NCI-H146 treated with DMSO at 0.1 percent for 48 hours (cell line): ENCODE data around the gene SCP2.

Source experiments
- DNase-seq: peaks from one replicate; lab custom pipeline; 2025; ENCODE audit not compliant: unreplicated experiment; lab: John Stamatoyannopoulos, UW

SCP2 gene

DNA sequence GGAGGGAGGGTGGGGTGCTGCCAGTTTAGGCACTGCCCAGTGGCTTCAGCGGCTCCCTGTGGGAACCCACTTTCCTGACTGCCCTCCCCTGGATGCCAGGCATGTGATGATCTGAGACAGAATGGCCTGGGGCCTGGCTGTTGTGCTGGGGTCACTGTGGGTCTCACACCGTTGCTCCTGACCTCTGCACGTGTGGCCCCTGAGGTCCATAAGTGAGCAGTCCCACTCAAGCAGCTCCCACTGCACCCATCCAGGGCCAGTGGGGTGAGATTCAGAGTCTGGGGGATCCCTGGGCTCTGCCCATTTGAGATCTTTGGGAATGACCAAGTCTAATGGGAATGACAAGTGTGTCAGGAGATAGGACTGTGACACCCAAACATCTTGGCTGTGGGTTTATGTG lies 153.0 kb downstream of the SCP2 start:
- no peak for DNase-seq

DNA sequence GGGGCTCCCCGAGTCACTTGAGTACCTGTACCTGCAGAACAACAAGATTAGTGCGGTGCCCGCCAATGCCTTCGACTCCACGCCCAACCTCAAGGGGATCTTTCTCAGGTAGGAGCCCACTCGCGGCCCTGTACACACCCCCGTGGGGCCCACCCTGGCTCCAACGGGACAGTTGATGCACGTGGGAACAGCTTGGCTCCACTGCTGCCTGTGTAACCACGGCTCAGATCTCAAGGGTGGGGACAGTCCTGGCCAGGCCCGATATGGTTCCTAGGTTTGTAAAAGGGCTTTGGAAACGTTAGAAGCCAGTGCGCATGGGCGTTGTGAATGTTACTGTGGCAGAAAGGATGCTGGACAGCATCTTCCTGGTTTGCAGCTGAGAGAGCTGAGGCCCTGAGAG lies 153.7 kb downstream of the SCP2 start:
- DNase-seq, result no peak

DNA sequence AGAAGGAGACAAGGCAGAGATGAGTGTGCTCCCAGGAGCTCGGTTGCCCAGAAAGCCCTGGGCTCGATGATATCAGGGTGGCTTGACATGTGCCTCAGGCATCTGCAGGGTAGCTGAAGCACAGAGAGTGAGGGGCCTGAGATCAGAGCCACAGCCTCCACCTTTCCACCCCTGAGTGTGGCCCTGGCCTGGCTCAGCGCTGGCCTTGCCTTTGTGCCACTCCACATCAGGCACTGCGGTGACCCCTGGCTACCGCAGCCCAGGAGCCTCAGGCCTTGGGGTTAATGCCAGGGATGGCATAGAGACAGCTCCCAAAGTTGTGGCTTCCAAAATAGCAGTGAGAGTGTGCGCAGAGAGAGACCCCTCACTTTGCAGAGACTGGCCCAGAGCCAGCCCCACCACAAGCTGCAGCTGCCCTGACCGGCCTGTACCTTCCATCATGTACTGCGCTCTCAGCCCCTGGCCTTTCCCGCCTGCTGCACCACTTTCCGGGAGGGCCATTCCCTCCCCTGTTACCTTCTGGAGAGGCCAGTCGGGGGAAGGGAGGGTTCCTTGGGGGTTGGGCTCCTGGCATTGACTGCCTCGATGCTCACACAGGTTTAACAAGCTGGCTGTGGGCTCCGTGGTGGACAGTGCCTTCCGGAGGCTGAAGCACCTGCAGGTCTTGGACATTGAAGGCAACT lies 154.4 kb downstream of the SCP2 start:
- no peak for DNase-seq

DNA sequence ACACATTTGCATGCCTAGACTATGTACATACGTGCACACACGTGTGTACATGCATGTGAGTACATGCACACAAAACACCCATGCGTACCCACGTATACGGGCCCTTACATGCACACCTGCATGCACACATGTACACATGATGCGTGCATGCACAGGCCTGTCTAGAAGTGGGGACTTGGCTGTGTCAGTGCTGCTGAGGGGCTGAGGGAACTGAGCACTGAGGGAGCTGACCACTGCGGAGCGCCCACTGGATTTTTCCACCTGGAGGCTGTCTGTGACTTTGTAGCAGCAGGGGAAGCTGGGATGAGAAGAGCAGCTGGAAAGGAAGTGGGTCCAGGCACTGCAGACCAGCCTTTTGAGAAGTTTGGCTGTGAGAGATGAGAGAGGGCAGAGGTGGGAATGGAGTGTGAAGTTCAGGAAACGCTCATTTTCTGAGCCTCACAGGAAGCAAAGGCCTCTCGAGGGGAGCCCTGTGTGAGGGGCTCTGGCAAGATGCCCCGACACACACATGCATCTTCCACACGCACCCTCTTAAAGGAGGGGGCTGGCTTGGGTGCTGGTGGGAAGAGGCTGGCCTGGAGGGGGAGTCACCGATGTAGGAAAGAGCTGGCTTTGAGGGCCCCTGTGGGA lies 155.9 kb downstream of the SCP2 start:
- no peak for DNase-seq

DNA sequence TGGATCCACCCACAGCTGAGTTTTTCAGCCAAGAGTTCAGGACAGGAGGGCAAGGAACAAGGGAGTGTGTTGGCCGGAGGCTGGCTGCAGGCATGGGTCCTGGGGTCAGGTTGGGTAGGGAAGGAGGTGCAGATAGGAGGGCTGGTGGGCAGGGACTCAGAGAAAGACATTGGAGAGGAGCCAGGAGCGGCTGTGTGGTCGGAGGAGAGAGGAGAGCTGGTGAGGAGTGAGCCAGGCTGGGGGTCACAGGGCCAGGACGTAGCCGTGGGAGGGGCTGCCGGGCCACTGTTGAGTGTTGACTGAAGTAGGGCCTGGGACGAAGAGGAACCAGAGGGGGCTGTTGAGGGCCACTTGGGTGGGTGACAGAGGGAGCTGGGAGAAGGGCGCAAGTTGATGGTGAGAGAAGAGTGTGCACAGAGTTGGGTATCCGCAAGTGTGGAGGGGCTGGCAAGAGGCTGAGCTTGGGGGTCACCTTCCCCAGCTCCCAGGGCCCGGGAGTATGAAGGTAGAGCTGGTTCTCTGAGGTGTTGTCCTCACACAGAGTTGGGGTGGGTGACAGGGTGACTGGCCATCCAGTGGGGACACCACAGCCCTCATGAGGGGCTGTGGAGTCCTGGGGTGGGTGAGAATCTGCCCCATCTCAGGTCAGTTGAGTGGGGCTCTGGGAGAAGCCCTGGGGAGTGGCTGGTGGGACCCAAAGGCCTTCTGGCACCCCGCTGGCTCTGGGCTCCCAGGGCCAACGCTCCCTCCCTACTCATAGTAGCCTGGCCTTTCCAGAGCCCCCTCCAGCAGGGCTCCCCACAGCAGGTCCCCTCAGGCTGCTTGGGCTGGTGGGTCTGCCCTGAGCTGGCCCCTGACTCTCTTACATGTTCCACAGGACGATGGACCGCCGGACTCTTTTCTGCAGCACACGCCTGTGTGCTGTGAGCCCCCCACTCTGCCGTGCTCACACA lies 156.8 kb downstream of the SCP2 start:
- no peak for DNase-seq

DNA sequence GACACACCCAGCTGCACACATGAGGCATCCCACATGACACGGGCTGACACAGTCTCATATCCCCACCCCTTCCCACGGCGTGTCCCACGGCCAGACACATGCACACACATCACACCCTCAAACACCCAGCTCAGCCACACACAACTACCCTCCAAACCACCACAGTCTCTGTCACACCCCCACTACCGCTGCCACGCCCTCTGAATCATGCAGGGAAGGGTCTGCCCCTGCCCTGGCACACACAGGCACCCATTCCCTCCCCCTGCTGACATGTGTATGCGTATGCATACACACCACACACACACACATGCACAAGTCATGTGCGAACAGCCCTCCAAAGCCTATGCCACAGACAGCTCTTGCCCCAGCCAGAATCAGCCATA lies 157.5 kb downstream of the SCP2 start:
- DNase-seq, result no peak

DNA sequence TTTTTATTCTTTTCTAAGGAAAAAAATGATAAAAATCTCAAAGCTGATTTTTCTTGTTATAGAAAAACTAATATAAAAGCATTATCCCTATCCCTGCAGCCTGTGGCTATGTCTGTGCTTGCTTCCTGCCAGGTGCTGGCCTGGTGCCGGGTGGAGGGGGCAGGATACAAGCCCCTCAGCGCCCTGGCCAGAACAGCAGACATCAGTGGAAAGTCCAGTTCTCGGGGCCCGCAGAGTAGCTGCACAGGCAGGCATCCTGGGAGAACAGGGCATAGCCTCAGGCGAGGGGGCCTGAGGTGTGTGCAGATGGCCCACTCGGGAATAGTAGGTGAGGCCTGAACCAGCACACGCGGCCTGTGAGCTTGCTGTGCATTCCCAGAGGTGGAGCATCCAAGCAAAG lies 158.3 kb downstream of the SCP2 start:
- DNase-seq, result no peak

DNA sequence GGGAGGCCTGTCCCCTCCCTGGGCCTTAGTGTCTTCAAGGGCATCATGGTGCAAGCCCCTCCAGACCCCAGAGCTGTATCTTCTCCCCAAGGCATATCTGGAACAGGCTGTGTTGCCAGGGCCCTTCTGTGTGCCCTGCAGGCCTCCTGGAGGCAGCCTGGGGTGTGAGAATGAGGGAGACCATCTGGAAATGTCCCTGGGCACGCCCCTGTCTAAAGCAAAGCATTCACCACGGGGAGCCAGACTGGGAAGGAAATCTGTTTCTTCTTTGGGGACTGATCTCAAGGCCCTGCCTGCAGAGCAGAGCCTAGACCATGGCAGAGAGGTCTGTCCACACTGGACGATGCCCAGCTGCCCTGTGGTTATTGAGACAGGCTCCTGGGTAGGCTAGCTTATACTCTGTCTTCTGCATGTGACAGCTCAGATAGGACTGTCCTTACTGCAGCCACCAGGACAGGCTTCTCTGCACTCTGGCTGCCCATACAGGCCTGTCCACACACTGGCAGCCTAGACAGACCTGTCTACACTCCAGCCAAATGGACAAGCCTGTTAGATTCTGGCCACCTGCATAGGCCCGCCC lies 159.5 kb downstream of the SCP2 start:
- DNase-seq, result no peak

DNA sequence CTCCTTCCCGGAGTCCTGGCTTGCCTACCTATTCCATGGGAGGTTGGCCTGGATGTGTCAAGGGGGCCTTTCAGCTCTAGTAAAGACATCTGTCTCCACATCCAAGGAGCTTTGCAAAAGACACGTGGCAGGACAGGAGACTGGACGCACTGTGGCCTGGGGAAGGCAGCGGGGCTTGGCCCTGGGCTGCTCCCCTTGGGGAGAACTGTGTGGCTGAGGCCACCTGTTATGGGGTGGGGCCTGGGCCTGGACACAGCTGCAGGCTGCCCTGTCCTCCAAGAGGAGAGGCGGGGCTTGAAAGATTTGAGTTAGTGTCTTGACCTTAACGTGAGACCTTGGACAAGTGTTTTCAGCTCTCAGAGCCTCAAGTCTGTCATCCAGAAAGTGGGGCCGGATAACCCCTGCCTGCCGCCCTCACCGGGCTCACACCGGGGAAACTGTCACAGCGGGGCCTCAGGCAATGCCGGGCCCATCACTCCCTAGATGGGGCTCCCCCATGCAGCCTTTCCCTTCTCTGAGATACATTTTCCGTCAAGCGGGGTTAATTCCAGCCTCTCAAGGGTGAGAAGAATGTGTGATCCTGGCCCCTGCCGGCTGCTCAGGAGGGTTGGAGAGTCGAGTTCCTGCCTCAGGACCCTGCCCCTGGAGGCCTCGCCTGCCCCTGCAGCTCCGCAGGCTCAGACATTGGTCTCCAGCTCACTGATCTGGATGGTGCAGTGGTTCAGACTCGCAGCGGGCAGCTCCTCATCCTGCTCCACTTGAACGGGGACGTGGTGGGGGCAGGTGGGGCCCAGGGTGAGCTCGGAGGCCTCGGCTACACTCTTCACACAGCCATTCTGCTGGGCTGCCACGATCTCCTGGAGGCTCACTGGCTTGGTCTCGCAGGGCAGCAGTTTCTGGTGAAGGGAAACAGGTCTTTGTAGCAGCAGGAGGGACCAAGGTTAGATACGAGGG lies 160.5 kb downstream of the SCP2 start:
- DNase-seq, result no peak

DNA sequence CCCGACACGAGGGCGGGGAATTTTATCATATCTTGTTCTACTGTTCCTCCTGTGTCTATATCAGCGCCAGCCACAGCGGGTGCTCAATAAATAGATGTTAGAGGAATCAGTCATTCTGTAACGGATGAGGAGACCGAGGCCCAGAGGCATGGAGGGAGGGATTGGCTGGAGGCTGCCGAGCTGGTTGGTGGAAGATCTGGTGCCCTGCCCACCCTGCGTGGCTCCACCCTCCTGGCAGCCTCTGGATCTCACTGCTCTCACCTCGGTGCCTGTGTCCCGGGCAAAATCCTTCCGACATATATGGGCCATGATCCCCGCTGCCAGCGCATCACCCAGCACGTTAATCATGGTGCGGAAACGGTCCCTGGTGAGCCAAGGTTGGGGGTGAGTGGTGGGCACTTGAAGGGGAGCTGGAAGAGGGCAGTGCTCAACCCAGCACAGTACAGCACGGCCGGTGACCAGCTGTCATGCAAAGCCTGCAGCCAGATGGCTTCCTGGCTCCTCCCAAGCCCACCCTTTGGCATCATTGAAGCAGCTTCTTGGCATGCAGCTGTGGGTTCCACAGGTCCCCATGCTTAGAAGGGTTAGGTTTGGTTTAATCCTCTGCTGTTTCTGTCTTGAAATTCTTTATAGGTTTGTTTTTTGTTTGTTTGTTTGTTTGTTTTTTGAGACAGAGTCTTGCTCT lies 161.7 kb downstream of the SCP2 start:
- no peak for DNase-seq

DNA sequence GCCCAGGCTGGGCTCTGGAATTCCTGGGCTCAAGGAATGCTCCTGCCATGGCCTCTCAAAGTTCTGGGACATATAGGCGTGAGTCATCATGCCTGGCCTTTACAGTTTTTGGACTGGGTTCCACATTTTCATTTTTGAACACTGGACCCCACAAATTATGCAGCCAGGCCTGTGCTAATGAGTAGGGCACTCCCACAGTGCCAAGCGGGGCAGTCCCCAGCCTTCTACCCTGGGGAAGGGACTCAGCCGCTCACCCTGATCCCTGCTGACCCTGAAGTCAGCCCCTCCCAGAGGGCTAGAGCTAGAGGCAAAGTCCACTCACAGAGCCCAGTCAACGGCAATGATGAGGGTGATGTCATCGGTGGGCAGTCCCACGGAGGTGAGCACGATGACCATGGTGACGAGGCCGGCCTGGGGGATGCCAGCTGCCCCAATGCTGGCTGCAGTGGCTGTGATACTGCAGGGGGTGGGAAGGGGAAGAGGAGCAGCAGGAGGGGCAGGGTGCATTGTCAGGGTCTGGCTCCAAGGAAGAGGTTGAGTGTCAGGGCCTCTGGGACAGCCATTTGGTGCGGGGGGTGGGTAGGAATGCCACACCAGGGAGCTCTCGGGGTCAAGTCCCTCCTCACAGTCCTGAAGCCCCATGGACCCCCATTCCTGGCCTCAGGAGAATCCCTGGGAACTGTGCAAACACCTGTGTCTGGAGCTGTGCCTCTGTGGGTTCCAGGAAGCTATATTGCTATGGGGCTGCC lies 162.6 kb downstream of the SCP2 start:
- DNase-seq, result no peak

DNA sequence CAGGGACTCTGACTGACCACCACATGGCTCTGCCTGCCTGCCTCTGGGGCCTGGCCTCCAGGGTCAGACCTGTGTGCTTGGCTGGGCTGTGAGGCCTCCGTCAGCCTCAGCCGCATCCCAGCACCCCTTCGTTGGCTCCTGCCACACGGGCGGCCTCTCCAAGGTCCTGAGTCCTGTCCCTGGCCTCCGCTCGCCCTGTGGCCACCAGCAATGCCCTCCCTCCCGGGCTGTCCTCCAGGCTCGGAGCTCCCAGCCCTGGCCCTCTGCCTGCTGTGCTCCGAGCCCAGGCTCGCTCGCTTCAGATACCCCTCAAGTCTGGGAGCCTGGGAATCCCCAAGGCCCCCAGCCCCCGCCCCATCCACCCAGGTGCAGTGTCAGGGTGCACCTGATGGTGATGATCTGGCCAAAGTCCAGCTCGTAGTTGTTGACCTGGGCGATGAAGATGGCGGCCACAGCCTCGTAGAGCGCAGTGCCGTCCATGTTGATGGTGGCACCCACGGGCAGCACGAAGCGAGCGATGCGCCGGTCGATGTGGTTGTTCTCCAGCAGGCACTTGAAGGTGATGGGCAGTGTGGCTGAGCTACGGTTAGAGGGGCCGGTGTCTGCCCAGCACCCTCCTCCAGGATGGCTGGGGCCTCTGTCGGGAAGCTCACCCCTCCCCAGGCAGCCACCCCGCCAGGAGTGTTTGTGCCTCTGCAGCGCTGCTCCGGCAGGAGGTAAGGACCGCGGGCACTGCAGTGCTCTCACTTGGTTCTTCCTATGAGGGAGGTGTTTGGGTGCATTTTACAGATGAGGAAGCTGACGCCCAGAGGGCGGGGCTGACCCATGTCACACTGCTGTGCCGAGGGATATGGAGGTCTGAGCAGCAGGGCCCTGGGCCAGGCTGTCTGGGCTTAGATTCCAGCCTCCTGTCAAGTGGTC lies 163.4 kb downstream of the SCP2 start:
- DNase-seq, result no peak

DNA sequence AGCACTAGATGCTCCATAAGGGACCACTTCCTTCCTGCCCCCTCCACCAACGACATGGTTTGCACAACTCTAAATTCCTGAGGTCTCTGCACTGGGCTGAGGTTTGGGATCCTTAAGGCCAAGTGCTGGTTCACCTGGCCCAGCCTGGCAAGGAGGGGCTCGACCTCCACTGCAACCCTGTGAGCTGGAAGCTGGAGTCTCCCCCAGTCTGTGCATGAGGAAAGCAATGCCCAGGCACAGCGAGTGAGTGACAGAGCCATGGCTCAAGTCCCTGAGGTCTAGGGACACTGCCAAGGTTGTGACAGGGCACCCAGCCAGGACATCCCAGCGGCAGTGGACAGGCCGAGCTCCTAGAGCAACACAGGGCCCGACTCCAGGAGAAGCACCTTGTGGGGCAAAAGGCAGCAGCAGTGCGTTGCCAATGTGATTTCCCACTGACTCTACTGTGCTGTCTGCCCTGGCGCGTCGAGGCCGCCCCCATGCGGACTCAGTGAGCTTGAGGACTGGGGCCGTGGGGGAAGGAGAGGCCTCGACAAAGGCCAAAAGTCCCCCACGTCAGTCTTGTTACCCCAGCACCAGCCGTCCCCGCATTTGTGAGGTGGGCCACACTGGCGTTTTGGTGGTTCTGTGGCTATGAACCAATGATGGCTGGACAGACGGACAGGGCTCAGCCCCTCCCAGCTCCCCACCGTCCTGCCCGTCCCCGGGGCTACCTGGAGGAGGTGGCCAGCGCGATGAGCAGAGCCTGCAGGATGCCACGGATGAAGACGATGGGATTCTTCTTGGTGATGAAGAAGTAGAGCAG lies 165.0 kb downstream of the SCP2 start:
- DNase-seq, result no peak

DNA sequence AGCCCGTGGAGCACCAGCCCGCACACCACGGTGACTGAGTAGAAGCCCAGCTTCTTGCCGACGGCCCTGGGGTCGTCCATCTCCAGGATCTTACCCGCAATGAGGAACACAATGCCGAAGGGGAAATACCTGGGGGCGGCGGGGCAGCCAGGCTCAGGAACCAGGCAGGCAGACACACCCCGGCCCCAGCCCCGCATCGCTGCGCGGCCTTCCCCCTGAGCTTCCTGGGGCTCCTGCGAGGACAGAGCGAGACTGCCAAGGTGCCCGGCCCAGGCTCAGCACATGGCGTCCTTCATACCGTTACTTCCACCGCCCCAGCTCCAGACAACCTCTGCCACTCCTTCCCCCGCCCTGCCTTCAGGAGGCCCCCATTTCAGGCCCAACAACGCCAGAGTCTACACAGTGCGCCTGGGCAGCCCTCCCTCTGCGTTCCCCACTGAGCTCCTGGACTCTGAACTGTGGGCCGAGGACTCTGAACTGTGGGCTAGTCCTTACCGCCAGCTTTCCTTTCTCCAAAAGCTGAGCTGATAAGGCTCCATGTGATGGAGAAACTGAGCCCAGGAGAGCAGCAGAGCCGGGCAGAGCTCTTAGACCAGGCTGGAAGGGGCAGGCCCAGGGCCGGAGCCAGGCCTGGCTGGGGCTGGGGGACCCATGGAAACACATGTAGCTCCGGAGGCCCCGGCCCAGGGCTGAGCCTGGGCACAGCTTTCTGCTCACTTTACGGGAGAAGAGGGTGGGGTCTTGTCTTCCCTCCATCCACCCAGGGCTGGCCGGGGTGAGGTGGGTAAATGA lies 165.8 kb downstream of the SCP2 start:
- DNase-seq, result no peak

DNA sequence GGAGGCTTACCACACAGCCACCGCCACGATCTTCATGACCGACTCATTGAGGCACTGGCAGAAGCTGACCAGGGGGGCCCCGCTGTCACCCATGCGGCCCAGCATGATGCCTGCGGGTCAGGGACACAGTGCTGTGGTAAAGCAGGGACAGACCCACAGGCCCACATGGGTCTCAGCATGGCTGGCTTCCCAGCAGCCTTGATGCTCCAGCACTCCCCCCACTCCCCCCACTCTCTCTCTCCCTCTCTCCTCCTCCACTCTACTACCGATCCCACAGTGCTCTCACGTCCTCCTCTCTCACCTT lies 166.3 kb downstream of the SCP2 start:
- no peak for DNase-seq

DNA sequence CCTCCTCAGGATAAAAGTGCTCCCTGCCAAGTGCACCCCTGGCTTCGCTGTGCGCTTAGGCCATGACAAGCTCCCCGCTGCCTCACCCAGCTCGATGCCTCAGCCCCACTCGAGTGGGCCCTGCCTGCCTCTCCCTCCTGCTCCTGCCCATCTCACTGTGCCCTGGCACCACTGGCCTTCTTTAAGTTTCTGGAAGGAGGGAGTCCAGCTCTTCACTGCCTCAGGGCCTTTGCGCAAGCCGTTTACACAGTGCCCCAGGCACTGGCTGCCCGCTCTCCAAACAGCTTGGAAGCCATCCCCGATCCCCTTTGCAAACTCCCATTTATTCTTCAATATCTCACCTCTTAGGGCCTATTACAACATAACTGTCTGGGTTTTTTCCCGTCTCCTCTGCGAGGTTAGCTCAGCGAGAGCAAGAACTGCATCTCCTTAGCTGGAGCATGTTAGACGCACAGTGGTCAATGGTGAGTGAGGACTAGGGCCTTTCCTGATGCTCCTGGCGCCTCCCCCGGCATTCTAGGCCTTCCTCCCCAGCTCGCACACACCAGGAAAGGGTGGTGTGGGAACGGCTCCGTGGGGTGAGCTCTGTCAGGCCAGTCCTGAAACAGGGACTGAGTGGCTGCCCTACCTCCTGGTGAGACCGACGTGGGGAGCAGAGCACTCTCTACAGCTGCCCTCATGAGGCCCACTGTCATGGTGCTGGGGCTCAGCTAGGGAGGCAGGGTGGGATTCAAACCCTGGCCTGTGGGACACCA lies 166.9 kb downstream of the SCP2 start:
- no peak for DNase-seq
